B cell (primary cell): Measurements from ENCODE around the gene CCDC152. TPM values are rescaled to one million over a fixed set of nuclear protein-coding genes. Genes with fewer than 3 reads are reported as not detected.

Experiments used
- ATAC-seq: fragments of 200-7000 bp; cut with Tn5 transposase; one replicate; pipeline ENCODE4 v1.10.0; 2021; ENCODE audit warnings: low read depth, mild to moderate bottlenecking, moderate number of reproducible peaks, moderate library complexity
- CTCF ChIA-PET: fragments of 350-600 bp; sonication (Branson Sonifier 250); formaldehyde crosslinking; loops from one replicate; lab custom pipeline; 2021; ENCODE audit warnings: antibody characterized with exemption, inconsistent platforms; lab: Charles Lee
- POLR2A ChIA-PET: fragments of 350-600 bp; sonication (Branson Sonifier 250); formaldehyde crosslinking; loops from one replicate; lab custom pipeline; 2021; ENCODE audit warnings: antibody characterized with exemption; lab: Charles Lee
- DNase-seq: peaks from one replicate; pipeline ENCODE4 v3.0.0; 2013
- H2AFZ ChIP-seq: 2 replicates; pipeline ENCODE4 v1.6.1; 2012; ENCODE audit warnings: mild to moderate bottlenecking, low read depth, low read length; ENCODE audit not compliant: insufficient read depth, poor library complexity, severe bottlenecking
- H3K27ac ChIP-seq, 2 donors: 1 replicate in 1 of 2; 2 replicates in 1 of 2; pipeline ENCODE4 v1.5.1; 2012 to 2013; ENCODE audit warnings: low read length in 2 of 2, mild to moderate bottlenecking in 2 of 2, moderate library complexity in 1 of 2
- H3K27me3 ChIP-seq, 4 experiments: fragments of 200-600 bp in 1 of 4; sonication (generic) in 1 of 4; replicated peaks in 1 of 4; 1 replicate in 2 of 4; 2 replicates in 2 of 4; pipeline versions ENCODE4 v1.6.1 to v1.7.0; 2013 to 2016; ENCODE audit warnings: low read length in 3 of 4, mild to moderate bottlenecking in 2 of 4, mixed read lengths in 1 of 4, moderate library complexity in 1 of 4; ENCODE audit not compliant: insufficient read depth in 4 of 4, control insufficient read depth in 3 of 4; ENCODE audit errors: control extremely low read depth in 1 of 4
- H3K36me3 ChIP-seq, 2 experiments: replicated peaks in 1 of 2; 1 replicate in 1 of 2; 2 replicates in 1 of 2; pipeline versions ENCODE4 v1.6.1 to v1.7.1; 2013; ENCODE audit warnings: low read length in 1 of 2; ENCODE audit not compliant: insufficient read depth in 2 of 2, control insufficient read depth in 1 of 2; ENCODE audit errors: control extremely low read depth in 1 of 2, extremely low read depth in 1 of 2
- H3K4me1 ChIP-seq, 2 donors: fragments of 200-600 bp in 1 of 2; sonication (generic) in 1 of 2; 1 replicate in 1 of 2; 2 replicates in 1 of 2; pipeline versions ENCODE4 v1.5.1 to v1.6.1; 2013 to 2017; ENCODE audit warnings: low read length in 2 of 2; ENCODE audit not compliant: control insufficient read depth in 2 of 2, insufficient read depth in 2 of 2
- H3K4me2 ChIP-seq: replicated peaks from 2 replicates; pipeline ENCODE3; 2012; ENCODE audit warnings: mild to moderate bottlenecking, low read depth, low read length; ENCODE audit not compliant: poor library complexity, severe bottlenecking
- H3K4me3 ChIP-seq, 5 experiments: fragments of 200-600 bp in 1 of 5; sonication (generic) in 1 of 5; 1 replicate in 3 of 5; 2 replicates in 2 of 5; pipeline versions ENCODE4 v1.5.1 to v1.7.0; 2011 to 2016; ENCODE audit warnings: low read length in 4 of 5, mild to moderate bottlenecking in 4 of 5, low read depth in 2 of 5, control low read depth in 1 of 5, moderate library complexity in 1 of 5; ENCODE audit not compliant: insufficient read depth in 1 of 5; ENCODE audit errors: control extremely low read depth in 1 of 5, extremely low read depth in 1 of 5
- H3K79me2 ChIP-seq: fragments of 200-600 bp; sonication (generic); one replicate; pipeline ENCODE4 v1.6.0; 2016; ENCODE audit warnings: low read length; ENCODE audit not compliant: control insufficient read depth, insufficient read depth
- H3K9ac ChIP-seq: fragments of 200-600 bp; sonication (generic); 2 replicates; pipeline ENCODE4 v1.6.1; 2017; ENCODE audit warnings: mild to moderate bottlenecking, low read length, moderate library complexity
- H3K9me3 ChIP-seq, 3 donors: one replicate each; pipeline versions ENCODE4 v1.6.1 to v1.7.1; 2013; ENCODE audit warnings: low read length in 2 of 3; ENCODE audit not compliant: control insufficient read depth in 2 of 3, insufficient read depth in 1 of 3; ENCODE audit errors: control extremely low read depth in 1 of 3
- H4K20me1 ChIP-seq: 2 replicates; pipeline ENCODE4 v1.6.0; 2012; ENCODE audit warnings: mild to moderate bottlenecking, low read length; ENCODE audit not compliant: insufficient read depth, control insufficient read depth, poor library complexity, severe bottlenecking
- H3K27ac Mint-ChIP-seq: one replicate; pipeline ENCODE4 v1.8.0; 2021; ENCODE audit warnings: mixed read lengths
- H3K27me3 Mint-ChIP-seq: one replicate; pipeline ENCODE4 v1.8.0; 2021; ENCODE audit warnings: mixed read lengths
- H3K4me1 Mint-ChIP-seq: one replicate; pipeline ENCODE4 v1.8.0; 2021; ENCODE audit warnings: mixed read lengths
- H3K4me3 Mint-ChIP-seq: one replicate; pipeline ENCODE4 v1.8.0; 2021; ENCODE audit warnings: mixed read lengths
- H3K9me3 Mint-ChIP-seq: one replicate; pipeline ENCODE4 v1.8.0; 2022; ENCODE audit warnings: mixed read lengths; ENCODE audit not compliant: insufficient read depth
- EZH2 ChIP-seq: IDR thresholded peaks from 2 replicates; pipeline ENCODE4 v1.6.1; 2012; ENCODE audit warnings: borderline replicate concordance, low read depth, mild to moderate bottlenecking, moderate library complexity, low read length; ENCODE audit not compliant: insufficient read depth, poor library complexity, severe bottlenecking
- WGBS: methylation state at CpG from one replicate; pipeline ENCODE4 v1.1.5; 2013; ENCODE audit warnings: missing lambda C conversion rate; ENCODE audit not compliant: insufficient coverage; 5-methylcytosine and 5-hydroxymethylcytosine counted together
- intact Hi-C: fragments of 100-400 bp; cut with micrococcal nuclease; formaldehyde crosslinking; loops from one replicate; pipeline ENCODE4 v1.10.0; 2022
- polyA minus RNA-seq: library from RNA; depleted of rRNA, polyadenylated mRNA; stranded (reverse); fragments of >200 nt; gene quantifications from 2 replicates; pipeline ENCODE4 v1.2.3, GENCODE V29; 2012
- polyA plus RNA-seq: library from polyadenylated mRNA; depleted of rRNA; stranded (reverse); fragments of >200 nt; gene quantifications from 2 replicates; pipeline ENCODE4 v1.2.3, GENCODE V29; 2012
- total RNA-seq, 2 donors: library from RNA; stranded (reverse); fragments of 120-200 nt in 1 of 2; gene quantifications; 1 replicate in 1 of 2; 2 replicates in 1 of 2; pipeline versions ENCODE4 v1.2.3 to v1.2.4, GENCODE V29; 2013 to 2022
- TF ChIP-seq, protein P1 (sequence below): fragments of 200-600 bp; IDR thresholded peaks from one replicate; pipeline ENCODE4 v1.8.0; 2022; ENCODE audit warnings: antibody characterized with exemption, mild to moderate bottlenecking

The CCDC152 gene, protein sequence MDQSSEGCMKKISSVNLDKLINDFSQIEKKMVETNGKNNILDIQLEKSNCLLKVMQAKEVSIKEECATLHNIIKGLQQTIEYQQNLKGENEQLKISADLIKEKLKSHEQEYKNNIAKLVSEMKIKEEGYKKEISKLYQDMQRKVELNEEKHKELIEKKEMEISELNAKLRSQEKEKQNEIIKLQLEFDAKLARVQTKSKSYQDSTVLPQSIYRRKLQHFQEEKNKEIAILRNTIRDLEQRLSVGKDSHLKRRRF
- total RNA-seq (4.2 and 4.8 TPM in 2 replicates), polyA plus RNA-seq (0.92 and 1.0 TPM in 2 replicates), polyA minus RNA-seq (0.93 and 1.2 TPM in 2 replicates)
- total RNA-seq (2013): 5.1 TPM

DNA sequence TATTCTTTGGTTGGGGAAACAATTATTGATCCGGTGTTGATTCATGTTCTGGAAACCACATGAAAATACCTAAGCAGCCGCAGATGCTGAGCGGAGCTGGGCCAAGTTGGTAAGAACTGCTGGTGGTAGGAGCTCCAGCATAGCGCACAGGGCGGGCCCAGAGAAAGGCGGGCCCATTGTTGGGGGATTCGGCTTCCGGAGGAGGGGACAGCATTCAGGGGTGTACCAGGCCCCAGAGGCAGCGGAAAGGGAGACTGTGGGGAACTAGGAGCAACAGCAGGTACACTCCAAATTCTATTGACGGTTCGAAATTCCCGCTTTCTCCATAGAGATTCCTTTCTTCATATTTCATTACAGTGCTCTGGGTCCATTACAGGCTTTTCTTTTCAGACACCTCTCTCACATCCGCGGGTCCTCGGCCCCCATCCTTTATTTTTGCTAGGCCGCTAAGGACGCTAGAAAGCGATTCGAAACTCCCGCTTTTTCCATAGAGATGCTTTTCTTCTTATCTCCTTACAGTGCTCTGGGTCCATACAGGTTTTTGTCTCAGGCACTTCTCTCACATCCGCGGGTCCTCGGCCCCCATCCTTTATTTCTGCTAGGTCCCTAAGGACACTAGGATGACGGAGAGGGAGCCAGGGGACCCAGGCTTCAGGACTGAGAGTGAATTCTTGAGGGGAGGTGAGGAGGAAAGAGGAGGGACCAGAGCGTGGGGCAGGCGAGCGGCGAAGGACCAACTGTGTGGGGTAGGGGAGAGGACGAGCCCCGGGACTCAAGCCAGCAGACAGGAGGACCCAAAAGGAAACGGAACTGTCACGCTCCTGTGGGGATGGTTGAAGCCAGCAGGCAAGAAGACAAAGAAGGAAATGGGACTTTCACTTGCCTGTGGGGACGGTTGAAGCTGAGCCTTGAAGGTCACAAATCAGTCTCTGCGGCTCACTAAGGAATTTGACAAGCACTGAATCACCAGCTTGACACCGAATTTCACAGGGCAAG is at the start of gene CCDC152:
Gene CCDC152, plus strand, starts transcription at position 213 of the 996 bp plus-strand sequence. CDS start 2,304 bp downstream, outside the sequence.
- peak within 1 kb of the TSS; percentile 68 for H3K4me2 ChIP-seq
- POLR2A ChIA-PET: no interaction called here
- ATAC-seq (peak; percentile 80), DNase-seq (peak; percentile 50)
- 33% methylated on average over 32 of the region's 35 CpGs for WGBS
- H3K27ac Mint-ChIP-seq: peak within 1 kb of the TSS; percentile 54
- CTCF ChIA-PET: interaction anchor here (0.7 kb wide), 1 partner anchor 171 kb away, joined by 3 read pairs; no protein-coding TSS in a partner anchor
- intact Hi-C loops: no loop called here
- no peak for TF ChIP-seq EZH2
- TF ChIP-seq, protein P1, sequence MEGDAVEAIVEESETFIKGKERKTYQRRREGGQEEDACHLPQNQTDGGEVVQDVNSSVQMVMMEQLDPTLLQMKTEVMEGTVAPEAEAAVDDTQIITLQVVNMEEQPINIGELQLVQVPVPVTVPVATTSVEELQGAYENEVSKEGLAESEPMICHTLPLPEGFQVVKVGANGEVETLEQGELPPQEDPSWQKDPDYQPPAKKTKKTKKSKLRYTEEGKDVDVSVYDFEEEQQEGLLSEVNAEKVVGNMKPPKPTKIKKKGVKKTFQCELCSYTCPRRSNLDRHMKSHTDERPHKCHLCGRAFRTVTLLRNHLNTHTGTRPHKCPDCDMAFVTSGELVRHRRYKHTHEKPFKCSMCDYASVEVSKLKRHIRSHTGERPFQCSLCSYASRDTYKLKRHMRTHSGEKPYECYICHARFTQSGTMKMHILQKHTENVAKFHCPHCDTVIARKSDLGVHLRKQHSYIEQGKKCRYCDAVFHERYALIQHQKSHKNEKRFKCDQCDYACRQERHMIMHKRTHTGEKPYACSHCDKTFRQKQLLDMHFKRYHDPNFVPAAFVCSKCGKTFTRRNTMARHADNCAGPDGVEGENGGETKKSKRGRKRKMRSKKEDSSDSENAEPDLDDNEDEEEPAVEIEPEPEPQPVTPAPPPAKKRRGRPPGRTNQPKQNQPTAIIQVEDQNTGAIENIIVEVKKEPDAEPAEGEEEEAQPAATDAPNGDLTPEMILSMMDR: no peak
- peak within 1 kb of the TSS; percentile 69 for H2AFZ ChIP-seq
- H3K27me3 ChIP-seq: no peaks in the 10 kb centered on the region
- peak within 1 kb of the TSS; percentile 89 for H3K4me3 Mint-ChIP-seq
- peak within 1 kb of the TSS; percentile 8 to 66 (median 52) for H3K4me3 ChIP-seq
- no peaks in the 10 kb centered on the region for H3K27me3 Mint-ChIP-seq
- H4K20me1 ChIP-seq: no peaks in the 10 kb centered on the region
- no peaks in the 10 kb centered on the region for H3K9me3 Mint-ChIP-seq
- no peaks in the 10 kb centered on the region for H3K79me2 ChIP-seq
- peaks cover 4 to 7% of the 10 kb centered on the region in 2 donors for H3K4me1 ChIP-seq
- peaks cover 9% of the 10 kb centered on the region for H3K4me1 Mint-ChIP-seq
- no peaks in the 10 kb centered on the region for H3K36me3 ChIP-seq
- H3K9me3 ChIP-seq: no peaks in the 10 kb centered on the region
- H3K27ac ChIP-seq: peak within 1 kb of the TSS; percentile 1 to 7
- peak within 1 kb of the TSS; percentile 60 for H3K9ac ChIP-seq
